ENCODE data around the gene BOD1.
"Not testable (repeated sequence)": the region's sequence is repeated elsewhere in the genome, so short reads cannot be mapped to it uniquely, and the experiment has no call there.

Gene BOD1

GRCh38 chr5:173615884-173616576 lies 420 bp downstream of the BOD1 start:
- peak; percentile 69 for DNase-seq (ENCODE audit: low spot score)

GRCh38 chr5:173614591-173614990 lies 1.9 kb downstream of the BOD1 start:
- DNase-seq (ENCODE audit: low spot score) = no peak

GRCh38 chr5:173613433-173614159 lies 2.9 kb downstream of the BOD1 start:
- no peak for DNase-seq (ENCODE audit: low spot score)

GRCh38 chr5:173612948-173613347 lies 3.5 kb downstream of the BOD1 start:
- DNase-seq (ENCODE audit: low spot score) = no peak

GRCh38 chr5:173611706-173612105 lies 4.7 kb downstream of the BOD1 start:
- no peak for DNase-seq (ENCODE audit: low spot score)

GRCh38 chr5:173604141-173604540 lies 12.3 kb downstream of the BOD1 start:
- no peak for DNase-seq (ENCODE audit: low spot score)

- DNase-seq (ENCODE audit: low spot score) = no peak
Measured at GRCh38 chr5:173602423-173602822, 14.0 kb downstream of the BOD1 start.

GRCh38 chr5:173598686-173599085 lies 17.8 kb downstream of the BOD1 start:
- DNase-seq (ENCODE audit: low spot score) = no peak

GRCh38 chr5:173597304-173597703 lies 19.1 kb downstream of the BOD1 start:
- no peak for DNase-seq (ENCODE audit: low spot score)

- no peak for DNase-seq (ENCODE audit: low spot score)
Measured at GRCh38 chr5:173595841-173596240, 20.6 kb downstream of the BOD1 start.

- no peak for DNase-seq (ENCODE audit: low spot score)
Measured at GRCh38 chr5:173594061-173594460, 22.4 kb downstream of the BOD1 start.

- no peak for DNase-seq (ENCODE audit: low spot score)
Measured at GRCh38 chr5:173592050-173592669, 24.3 kb downstream of the BOD1 start.

GRCh38 chr5:173591056-173591514 lies 25.4 kb downstream of the BOD1 start:
- DNase-seq (ENCODE audit: low spot score) = no peak

- no peak for DNase-seq (ENCODE audit: low spot score)
Measured at GRCh38 chr5:173590436-173591055, 25.9 kb downstream of the BOD1 start.

GRCh38 chr5:173586133-173586532 lies 30.3 kb downstream of the BOD1 start:
- not testable (repeated sequence) for DNase-seq (ENCODE audit: low spot score)

GRCh38 chr5:173583346-173583745 lies 33.1 kb downstream of the BOD1 start:
- no peak for DNase-seq (ENCODE audit: low spot score)

GRCh38 chr5:173582216-173583111 lies 34.0 kb downstream of the BOD1 start:
- no peak for DNase-seq (ENCODE audit: low spot score)

GRCh38 chr5:173581408-173582215 lies 34.8 kb downstream of the BOD1 start:
- no peak for DNase-seq (ENCODE audit: low spot score)

GRCh38 chr5:173578947-173579615 lies 37.4 kb downstream of the BOD1 start:
- DNase-seq (ENCODE audit: low spot score) = no peak

- no peak for DNase-seq (ENCODE audit: low spot score)
Measured at GRCh38 chr5:173577817-173578216, 38.6 kb downstream of the BOD1 start.
